ENCODE results near the gene DCAF16.

The DCAF16 gene

DNA sequence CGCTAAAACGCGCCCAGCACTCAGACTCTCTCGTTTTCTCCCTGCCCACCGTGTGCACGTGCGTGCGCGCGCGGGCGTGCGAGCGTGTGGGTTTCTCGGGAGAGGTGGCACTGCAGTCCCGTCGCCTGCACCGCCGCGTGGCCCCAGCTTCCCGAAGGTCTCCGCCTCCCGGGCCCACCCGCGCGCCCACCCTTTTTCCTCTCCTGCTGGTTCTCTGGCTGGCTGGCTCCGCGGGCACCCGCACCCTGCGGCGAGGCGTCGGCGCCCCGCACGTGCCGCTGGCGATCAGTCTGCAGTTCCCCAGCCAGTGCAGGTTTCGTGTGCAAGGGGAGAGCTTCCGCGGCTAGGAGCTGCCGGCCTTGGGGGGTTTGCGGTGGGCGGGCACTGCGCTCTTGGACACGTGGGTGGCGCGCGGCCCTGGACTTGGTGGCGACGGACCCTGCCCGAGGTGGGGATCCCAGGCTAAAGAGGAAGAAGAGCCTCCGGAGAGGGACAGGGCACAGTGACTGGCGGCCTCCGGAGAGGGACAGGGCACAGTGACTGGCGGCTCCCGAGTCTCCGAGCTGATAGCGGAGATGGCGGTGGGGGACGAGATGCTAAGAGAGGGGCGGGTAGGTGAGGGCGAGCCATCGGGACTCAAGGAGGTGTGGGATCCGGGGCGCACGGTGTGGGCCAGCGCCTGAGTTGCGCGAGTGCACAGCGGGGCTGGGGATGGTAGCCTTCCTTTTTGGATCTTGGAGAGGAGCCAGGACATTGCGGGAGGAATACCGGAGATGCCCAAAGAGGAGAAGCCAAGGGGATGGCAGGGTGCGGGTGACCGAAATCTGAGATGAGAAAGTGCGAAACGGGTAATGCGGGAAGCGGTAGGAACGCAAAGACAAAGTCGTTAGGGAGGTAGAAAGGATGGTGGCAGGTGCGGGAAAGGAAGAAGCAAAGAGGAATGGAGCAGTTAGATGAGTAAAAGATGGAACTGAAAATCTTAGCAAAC lies 29.0 kb downstream of the DCAF16 start, which contains the start of gene FAM184B:
Gene FAM184B (minus strand): TSS at position 322 of the 988 bp plus-strand sequence. CDS start 322 bp downstream, outside the sequence.
- peak; percentile 15 for DNase-seq (ENCODE audit: low spot score)

- no peak for DNase-seq (ENCODE audit: low spot score)
Observed at GRCh38 chr4:17780501-17781299, 29.9 kb downstream of the DCAF16 start.

- DNase-seq (ENCODE audit: low spot score), result no peak
Observed at GRCh38 chr4:17778431-17778830, 32.1 kb downstream of the DCAF16 start.

GRCh38 chr4:17773135-17773698 lies 37.3 kb downstream of the DCAF16 start:
- DNase-seq (ENCODE audit: low spot score), result no peak

DNA sequence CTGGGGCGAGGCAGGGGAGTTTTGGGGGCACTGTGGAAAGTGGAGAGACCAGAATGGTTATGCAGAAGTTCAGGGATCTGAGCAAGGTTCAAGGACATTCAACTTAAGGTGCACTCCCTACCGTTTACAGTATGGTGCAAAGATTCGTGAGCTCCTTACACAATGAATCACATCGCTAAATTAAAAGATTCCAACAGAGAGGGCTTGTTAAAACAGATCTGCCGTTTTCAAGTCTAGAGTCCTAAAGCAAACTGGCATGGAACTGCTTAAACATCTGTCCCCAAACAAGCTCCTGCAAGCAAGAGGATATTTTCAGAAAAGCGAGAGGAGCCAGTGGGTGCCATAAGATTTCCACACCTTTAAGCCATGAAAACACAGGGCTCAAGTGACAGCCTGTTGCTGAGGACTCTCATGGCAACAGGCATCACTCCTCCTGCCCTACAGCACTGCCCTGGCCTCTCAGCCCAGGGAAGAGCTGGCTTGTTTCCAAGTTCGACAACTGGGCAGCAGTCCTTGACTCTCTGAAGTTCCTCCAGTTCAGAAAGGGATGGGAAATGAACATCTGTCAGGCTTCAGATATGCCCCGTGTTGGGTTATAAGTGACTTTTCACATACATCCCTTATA lies 39.2 kb downstream of the DCAF16 start:
- no peak for DNase-seq (ENCODE audit: low spot score)

GRCh38 chr4:17770845-17771244 lies 39.7 kb downstream of the DCAF16 start:
- DNase-seq (ENCODE audit: low spot score), result no peak

- DNase-seq (ENCODE audit: low spot score), result peak; percentile 30
Observed at GRCh38 chr4:17769406-17770174, 41.0 kb downstream of the DCAF16 start.

GRCh38 chr4:17766826-17767458 lies 43.6 kb downstream of the DCAF16 start:
- no peak for DNase-seq (ENCODE audit: low spot score)

DNA sequence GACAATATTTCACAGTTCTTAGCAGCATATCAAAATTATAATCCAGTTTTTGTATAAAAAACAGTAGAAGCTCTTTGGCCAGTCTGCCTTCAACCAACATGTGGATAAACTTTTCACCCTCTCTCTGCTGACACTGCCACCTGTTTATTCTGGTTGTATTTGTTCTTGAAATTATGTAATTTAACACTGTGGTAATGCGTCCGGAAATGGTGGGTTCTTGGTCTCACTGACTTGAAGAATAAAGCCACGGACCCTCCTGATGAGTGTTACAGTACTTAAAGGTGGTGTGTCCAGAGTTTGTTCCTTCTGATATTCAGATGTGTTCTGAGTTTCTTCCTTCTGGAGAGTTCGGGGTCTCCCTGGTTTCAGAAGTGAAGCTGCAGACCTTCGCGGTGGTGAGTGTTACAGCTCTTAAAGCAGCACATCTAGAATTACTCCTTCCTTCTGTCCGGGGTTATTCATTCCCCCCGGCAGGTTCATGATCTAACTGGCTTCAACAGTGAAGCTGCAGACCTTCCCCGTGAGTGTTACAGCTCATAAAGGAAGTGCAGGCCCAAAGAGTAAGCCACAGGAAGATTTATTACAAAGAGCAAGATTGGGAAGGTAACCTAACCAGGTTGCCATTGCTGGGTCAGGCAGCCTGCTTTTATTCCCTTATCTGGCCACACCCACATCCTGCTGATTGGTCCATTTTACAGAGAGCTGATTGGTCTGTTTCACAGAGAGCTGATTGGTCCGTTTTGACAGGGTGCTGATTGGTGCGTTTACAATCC lies 44.9 kb downstream of the DCAF16 start:
- DNase-seq (ENCODE audit: low spot score), result no peak

DNA sequence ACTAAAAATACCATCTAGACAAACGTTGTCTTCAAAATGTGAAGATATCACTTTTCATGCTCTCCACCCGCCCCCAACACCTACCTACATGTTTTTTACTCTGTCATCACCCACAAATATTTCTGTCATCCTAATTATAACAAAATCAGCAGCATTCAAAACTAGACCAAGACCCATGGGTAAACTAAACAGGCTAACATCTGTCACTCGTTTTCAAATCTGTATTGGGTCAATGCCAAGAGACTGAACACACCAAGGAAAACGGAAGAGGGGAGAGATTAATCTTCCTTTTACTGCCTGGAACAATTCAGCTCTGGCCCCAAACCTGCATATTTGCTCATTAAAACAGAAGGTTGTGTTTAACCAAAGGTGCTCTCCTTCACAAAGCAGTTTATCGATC lies 46.6 kb downstream of the DCAF16 start:
- DNase-seq (ENCODE audit: low spot score), result no peak

- DNase-seq (ENCODE audit: low spot score), result no peak
Observed at GRCh38 chr4:17763416-17763815, 47.1 kb downstream of the DCAF16 start.

DNA sequence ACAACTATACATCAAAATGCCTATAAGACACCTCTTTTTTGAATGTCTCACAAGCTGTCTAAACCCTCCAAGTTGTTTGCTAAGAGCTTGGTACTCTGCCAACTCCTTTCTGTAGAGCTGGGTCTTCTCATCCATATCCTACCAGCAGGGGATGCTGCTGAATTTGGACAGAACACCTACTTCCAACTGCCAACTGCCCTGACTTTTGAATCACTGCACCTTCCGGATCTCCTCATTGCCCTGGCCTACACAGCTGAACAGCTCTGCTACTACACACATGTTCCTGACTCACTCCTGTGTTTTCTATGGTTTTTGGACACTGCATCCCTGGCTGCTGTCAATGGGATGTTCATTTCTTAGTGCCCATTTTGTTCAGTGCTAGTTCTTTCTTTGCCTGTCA lies 47.8 kb downstream of the DCAF16 start:
- peak; percentile 24 for DNase-seq (ENCODE audit: low spot score)

DNA sequence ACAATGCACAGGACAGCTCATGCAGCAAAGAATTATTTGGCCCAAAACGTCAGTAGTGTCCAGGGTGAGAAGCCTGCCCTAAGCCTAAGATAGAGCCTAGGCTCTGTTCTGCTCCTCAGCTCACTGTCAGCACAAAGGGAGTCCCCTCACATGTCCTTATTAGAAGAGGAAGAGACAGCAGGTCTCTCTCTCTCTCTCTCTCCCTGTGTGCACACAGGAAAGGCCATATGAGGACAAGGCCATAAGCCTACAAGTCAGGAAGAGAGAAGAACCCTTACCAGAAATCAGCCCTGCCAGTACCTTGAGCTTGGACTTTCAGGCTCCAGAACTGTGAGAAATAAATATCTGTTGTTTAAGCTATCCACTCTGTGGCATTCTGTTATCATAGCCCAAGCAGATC lies 49.5 kb downstream of the DCAF16 start:
- DNase-seq (ENCODE audit: low spot score), result no peak

DNA sequence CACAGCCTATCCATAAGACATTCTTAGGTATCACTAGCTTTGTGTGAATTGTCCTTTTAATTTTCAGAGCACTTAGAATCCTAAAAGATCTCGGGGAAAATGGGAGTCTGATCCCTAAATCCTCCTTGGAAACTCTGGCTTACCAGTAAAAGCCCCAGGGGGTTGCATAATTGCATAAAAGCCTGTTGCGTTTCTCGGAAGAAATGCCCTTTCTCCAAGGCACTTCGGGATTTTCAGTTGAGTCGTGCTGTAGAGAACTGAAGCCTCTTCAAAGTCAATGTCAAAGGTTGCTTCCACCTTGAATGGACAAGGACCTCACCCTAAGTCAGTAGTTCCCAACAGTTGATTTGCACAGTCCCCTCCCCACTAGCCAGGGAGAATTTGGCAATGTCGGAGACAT lies 49.9 kb downstream of the DCAF16 start:
- no peak for DNase-seq (ENCODE audit: low spot score)

GRCh38 chr4:17758485-17758884 lies 52.1 kb downstream of the DCAF16 start:
- DNase-seq (ENCODE audit: low spot score), result no peak

DNA sequence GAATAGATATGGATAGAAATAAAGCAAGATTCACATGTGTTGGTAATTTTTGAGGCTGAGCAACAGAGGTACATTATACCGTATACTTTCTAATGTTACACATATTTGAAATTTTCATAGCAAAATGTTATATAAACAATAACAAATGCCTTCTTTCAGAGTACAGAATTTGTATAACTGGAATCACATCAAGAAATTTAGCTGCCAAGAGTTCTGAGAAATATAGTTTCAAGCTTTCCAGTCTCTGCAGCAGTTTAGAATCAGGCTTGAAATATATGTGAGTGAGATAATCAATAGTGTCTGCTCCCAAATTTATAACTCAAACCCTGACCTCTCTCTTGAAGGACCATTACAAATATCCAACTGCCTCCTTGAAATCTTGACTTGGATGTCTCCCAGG lies 52.9 kb downstream of the DCAF16 start:
- no peak for DNase-seq (ENCODE audit: low spot score)

DNA sequence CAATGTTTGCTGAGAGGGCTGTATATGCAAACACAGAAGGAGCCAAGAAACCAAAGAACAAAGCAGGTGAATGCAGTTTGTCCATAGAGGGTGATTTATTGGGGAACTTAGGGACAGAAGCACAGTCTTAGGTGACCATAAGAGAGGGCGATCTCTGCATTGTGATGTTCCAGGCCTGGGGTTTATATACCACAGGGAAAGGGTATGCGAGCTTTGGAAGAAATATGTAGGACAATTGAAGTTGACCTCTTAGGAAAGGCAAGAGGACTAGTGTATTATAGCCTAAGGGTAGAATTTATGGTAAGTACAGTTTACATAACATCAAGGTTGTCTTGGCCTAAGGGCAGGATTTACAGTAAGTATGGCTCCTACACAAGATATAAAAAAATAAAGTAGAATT lies 56.9 kb downstream of the DCAF16 start:
- DNase-seq (ENCODE audit: low spot score), result no peak
